Measurements from ENCODE around the gene CIC.

DNA sequence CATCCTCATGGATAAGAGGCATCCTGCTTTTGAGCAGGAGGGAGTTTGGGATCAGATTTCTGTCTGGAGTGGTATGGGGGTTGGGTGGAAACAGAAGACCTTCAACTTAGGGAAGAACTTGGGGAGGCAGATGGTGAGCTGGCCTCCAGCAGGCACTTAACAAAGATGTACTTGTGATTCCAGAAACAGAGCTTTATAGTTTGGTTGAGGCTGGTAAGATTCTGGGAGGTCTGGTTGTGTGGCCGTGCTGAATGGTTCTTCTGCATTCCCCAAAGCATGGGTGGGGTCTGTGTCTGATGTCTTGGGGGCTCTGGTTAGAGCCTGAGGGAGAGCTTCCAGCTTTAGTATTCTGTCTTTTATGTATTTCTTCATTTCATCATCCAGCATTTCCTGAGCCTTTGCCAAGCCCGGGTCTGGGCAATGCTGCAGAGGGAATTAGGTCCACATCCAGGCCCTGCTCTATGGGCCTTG, 61.2 kb downstream of the CIC start:
- no peak for TF ChIP-seq POLR2AphosphoS5 (IDR thresholded peaks at IDR 0.05; ENCODE audit: low read depth, low read length)
- no peak for TF ChIP-seq POLR2A (IDR thresholded peaks at IDR 0.05; ENCODE audit: low read depth, low read length)
- TF ChIP-seq SPI1 (IDR thresholded peaks at IDR 0.05; ENCODE audit: low read depth, low read length) = no peak
- TF ChIP-seq TAF1 (IDR thresholded peaks at IDR 0.05; ENCODE audit: low read depth, low read length) = no peak
- no peak for TF ChIP-seq POU2F2 (IDR thresholded peaks at IDR 0.05; ENCODE audit: low read depth, low read length)
- TF ChIP-seq PAX5 (IDR thresholded peaks at IDR 0.05; ENCODE audit: insufficient read depth, low read length, severe bottlenecking) = no peak
